ENCODE measurements around the gene POU3F1. TPM values are rescaled to one million over a fixed set of nuclear protein-coding genes. Genes with fewer than 3 reads are reported as not detected.

POU3F1 gene
- total RNA-seq, 1 experiment from 2014 or later = not detected

DNA sequence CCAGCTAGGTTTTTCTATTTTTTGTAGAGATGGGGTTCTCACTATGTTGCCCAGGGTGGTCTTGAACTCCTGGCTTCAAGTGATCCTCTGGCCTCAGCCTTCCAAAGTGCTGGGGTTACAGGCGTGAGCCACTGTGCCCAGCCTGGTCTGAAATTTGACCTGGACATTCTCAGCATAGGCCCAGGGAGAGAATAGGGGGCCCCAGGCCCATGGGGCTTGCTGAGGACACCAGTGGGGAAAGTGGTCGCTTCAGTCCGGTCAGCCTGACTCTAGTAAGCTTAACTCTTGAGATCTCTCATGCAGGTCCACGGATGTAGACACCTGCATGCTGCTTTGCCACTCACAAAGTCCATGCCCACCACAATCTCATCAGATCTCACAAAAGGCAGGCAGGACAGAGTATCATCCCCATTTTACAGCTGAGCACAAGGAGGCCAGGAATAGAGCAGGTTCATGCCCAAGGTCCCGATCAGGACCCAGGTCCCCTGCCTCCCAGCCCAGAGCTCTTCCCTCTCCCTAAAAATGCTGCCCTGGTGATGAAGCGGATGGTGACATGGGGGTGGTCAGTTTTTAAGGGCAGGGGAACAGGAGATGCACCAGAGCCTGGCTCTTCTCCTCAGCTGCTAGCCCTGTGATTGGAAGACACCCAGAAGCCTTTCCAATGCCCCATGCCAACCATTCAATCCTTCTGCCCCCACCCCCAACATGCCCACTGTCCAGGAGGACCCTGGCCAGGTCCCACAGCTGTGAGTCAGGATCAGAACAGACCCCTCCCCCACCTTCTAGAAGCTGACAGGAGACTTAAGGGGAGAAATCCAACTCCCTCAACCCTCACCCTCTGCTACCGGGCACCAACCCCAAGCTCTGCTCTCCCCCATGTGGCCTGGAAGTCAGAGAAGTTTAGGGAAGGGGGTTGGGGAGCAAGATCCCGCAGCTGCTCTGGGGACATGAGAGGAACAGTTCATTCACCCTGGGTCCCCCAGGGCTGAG is 43.0 kb downstream of the POU3F1 start:
- ChIA-PET POLR2A (no interaction called here), CTCF (no interaction called here)
- Histone ChIP-seq H3K4me3 (ENCODE audit: low read depth, low read length) (peak overlapping the region; percentile 68), H3K36me3 (ENCODE audit: control insufficient read depth, insufficient read depth, low read length) (no peaks in the 10 kb centered on the region), H3K9me3 (no peaks in the 10 kb centered on the region), H3K27me3 (replicated peaks; ENCODE audit: control insufficient read depth, insufficient read depth, low read length) (no peaks in the 10 kb centered on the region), H3K4me1 (peaks cover 29% of the 10 kb centered on the region)
- peak overlapping the region; percentile 63 for H3K27ac Mint-ChIP-seq (ENCODE audit: unreplicated experiment)
- peak overlapping the region; percentile 86 for H3K4me3 Mint-ChIP-seq (ENCODE audit: unreplicated experiment)
- DNase-seq = no peak
- TF ChIP-seq, protein P1, sequence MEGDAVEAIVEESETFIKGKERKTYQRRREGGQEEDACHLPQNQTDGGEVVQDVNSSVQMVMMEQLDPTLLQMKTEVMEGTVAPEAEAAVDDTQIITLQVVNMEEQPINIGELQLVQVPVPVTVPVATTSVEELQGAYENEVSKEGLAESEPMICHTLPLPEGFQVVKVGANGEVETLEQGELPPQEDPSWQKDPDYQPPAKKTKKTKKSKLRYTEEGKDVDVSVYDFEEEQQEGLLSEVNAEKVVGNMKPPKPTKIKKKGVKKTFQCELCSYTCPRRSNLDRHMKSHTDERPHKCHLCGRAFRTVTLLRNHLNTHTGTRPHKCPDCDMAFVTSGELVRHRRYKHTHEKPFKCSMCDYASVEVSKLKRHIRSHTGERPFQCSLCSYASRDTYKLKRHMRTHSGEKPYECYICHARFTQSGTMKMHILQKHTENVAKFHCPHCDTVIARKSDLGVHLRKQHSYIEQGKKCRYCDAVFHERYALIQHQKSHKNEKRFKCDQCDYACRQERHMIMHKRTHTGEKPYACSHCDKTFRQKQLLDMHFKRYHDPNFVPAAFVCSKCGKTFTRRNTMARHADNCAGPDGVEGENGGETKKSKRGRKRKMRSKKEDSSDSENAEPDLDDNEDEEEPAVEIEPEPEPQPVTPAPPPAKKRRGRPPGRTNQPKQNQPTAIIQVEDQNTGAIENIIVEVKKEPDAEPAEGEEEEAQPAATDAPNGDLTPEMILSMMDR (IDR thresholded peaks at IDR 0.05; ENCODE audit: insufficient read depth in 1 of 2, low read depth in 1 of 2, low read length in 1 of 2, severe bottlenecking in 1 of 2, unreplicated experiment in 1 of 2) = no peak
- H3K36me3 Mint-ChIP-seq (ENCODE audit: insufficient read depth, unreplicated experiment) = no peaks in the 10 kb centered on the region
- H3K27me3 Mint-ChIP-seq (ENCODE audit: insufficient read depth, unreplicated experiment) = no peaks in the 10 kb centered on the region
- H3K4me1 Mint-ChIP-seq (ENCODE audit: low read depth, unreplicated experiment) = peaks cover 17% of the 10 kb centered on the region
- BruUV-seq (replicated peaks) = no TSS peak
- intact Hi-C loops (cut with micrococcal nuclease; ENCODE audit: unreplicated experiment) = no loop called here
- no peaks in the 10 kb centered on the region for H3K9me3 Mint-ChIP-seq (ENCODE audit: unreplicated experiment)

DNA sequence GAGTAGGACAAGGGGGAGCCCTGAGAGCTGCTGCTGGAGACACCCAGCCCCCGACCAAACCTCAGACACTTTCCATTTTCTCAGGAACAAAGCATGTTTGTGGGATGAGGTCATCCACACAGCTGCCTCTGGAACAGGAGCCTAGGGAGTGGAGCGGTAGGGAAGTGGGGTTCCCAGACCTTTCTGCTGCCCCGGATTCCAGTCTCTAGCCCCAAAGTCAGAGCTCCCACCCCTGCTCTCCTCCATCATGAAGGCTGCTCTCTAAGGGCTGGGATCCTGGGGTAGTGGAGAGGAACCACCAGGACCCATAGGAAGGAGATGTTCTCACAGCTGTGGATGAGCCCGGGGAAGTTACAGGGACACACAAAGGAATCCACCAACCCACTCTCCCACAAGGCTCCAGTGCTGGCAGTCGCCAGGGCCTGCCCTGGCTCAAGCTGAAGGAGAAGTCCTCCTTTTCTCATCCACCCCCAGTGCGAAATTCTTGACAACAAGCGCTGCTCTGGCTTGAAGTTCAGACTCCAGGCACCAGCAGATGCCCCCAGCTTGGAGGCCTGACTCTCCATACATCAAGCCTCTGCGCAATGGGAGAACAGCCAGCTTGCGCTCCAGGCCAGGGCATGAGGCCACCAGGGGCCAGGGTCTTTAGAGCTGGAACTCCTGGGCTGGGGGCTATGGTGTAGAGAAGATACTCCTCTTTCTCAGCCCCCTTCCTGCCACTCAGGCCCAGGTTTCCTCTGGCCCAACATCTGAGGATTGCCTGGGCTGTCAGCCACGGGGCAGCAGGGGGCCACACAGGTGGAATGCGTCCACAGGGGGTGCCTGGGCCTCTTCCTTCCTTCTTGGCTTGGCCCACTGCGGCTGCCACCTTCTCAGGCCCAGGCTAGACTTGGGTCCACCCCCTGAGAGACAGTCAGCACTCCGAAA is 45.8 kb downstream of the POU3F1 start:
- no peak overlapping the region for H3K4me3 ChIP-seq (ENCODE audit: low read depth, low read length)
- no peaks in the 10 kb centered on the region for H3K9me3 ChIP-seq
- intact Hi-C loops (cut with micrococcal nuclease; ENCODE audit: unreplicated experiment) = no loop called here
- ChIA-PET CTCF (interaction anchor here (1.3 kb wide), 1 partner anchor 46 kb away, joined by 3 read pairs; the partner anchor contains the start of gene POU3F1), POLR2A (interaction anchor here (0.8 kb wide), 1 partner anchor 11 kb away, joined by 3 read pairs; the partner anchor contains the start of gene UTP11)
- peaks cover 17% of the 10 kb centered on the region for H3K4me1 Mint-ChIP-seq (ENCODE audit: low read depth, unreplicated experiment)
- TF ChIP-seq, protein P1 (IDR thresholded peaks at IDR 0.05; ENCODE audit: insufficient read depth in 1 of 2, low read depth in 1 of 2, low read length in 1 of 2, severe bottlenecking in 1 of 2, unreplicated experiment in 1 of 2) = no peak
- H3K36me3 Mint-ChIP-seq (ENCODE audit: insufficient read depth, unreplicated experiment) = peaks cover 6% of the 10 kb centered on the region
- BruUV-seq (replicated peaks) = no TSS peak
- H3K36me3 ChIP-seq (ENCODE audit: control insufficient read depth, insufficient read depth, low read length) = no peaks in the 10 kb centered on the region
- peaks cover 26% of the 10 kb centered on the region for H3K4me1 ChIP-seq
- no peak for DNase-seq
- H3K4me3 Mint-ChIP-seq (ENCODE audit: unreplicated experiment) = peak overlapping the region; percentile 9
- H3K9me3 Mint-ChIP-seq (ENCODE audit: unreplicated experiment) = no peaks in the 10 kb centered on the region
- peak overlapping the region; percentile 84 for H3K27ac Mint-ChIP-seq (ENCODE audit: unreplicated experiment)
- H3K27me3 Mint-ChIP-seq (ENCODE audit: insufficient read depth, unreplicated experiment) = no peaks in the 10 kb centered on the region
- no peaks in the 10 kb centered on the region for H3K27me3 ChIP-seq (replicated peaks; ENCODE audit: control insufficient read depth, insufficient read depth, low read length)

DNA sequence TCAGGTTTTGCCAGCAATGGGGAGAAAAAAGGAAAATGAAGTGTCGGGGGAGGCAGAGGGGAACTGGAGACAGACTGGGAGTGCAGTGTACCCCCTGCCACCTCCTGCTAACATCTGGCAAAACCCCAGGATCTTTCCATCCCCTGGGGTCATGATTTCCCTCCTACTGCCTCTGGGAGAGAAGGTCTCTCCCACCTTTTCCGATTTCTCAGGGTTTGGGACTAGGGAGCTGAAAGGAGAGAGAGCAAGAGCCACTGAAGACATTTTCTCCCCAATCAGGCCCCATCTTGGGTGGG is 46.4 kb downstream of the POU3F1 start:
- H3K9me3 Mint-ChIP-seq (ENCODE audit: unreplicated experiment) = no peaks in the 10 kb centered on the region
- intact Hi-C loops (cut with micrococcal nuclease; ENCODE audit: unreplicated experiment) = no loop called here
- Histone ChIP-seq H3K27me3 (replicated peaks; ENCODE audit: control insufficient read depth, insufficient read depth, low read length) (no peaks in the 10 kb centered on the region), H3K4me1 (peaks cover 25% of the 10 kb centered on the region), H3K36me3 (ENCODE audit: control insufficient read depth, insufficient read depth, low read length) (no peaks in the 10 kb centered on the region), H3K4me3 (ENCODE audit: low read depth, low read length) (no peak overlapping the region), H3K9me3 (no peaks in the 10 kb centered on the region)
- H3K4me1 Mint-ChIP-seq (ENCODE audit: low read depth, unreplicated experiment) = peaks cover 17% of the 10 kb centered on the region
- no peak for DNase-seq
- H3K4me3 Mint-ChIP-seq (ENCODE audit: unreplicated experiment) = no peak overlapping the region
- ChIA-PET POLR2A (interaction anchor here (0.8 kb wide), 1 partner anchor 12 kb away, joined by 3 read pairs; the partner anchor contains the start of gene UTP11), CTCF (interaction anchor here (0.8 to 1.3 kb wide), 2 partner anchors 19 to 47 kb away, joined by 3 read pairs; partner anchors contain the start of gene POU3F1)
- peak overlapping the region; percentile 84 for H3K27ac Mint-ChIP-seq (ENCODE audit: unreplicated experiment)
- no peaks in the 10 kb centered on the region for H3K27me3 Mint-ChIP-seq (ENCODE audit: insufficient read depth, unreplicated experiment)
- TF ChIP-seq, protein P1 (IDR thresholded peaks at IDR 0.05; ENCODE audit: insufficient read depth in 1 of 2, low read depth in 1 of 2, low read length in 1 of 2, severe bottlenecking in 1 of 2, unreplicated experiment in 1 of 2) = no peak
- BruUV-seq (replicated peaks) = no TSS peak
- H3K36me3 Mint-ChIP-seq (ENCODE audit: insufficient read depth, unreplicated experiment) = peaks cover 6% of the 10 kb centered on the region
